HG02870 (cell line): ENCODE results near the gene PGA5.
"Not testable (repeated sequence)": the region's sequence is repeated elsewhere in the genome, so short reads cannot be mapped to it uniquely, and the experiment has no call there.

ENCODE experiments used
- ATAC-seq: cut with Tn5 transposase; IDR thresholded peaks from one replicate; pipeline ENCODE4 v1.9.1; 2021; ENCODE audit warnings: mild to moderate bottlenecking, moderate library complexity; ENCODE audit not compliant: unreplicated experiment

Gene PGA5

DNA sequence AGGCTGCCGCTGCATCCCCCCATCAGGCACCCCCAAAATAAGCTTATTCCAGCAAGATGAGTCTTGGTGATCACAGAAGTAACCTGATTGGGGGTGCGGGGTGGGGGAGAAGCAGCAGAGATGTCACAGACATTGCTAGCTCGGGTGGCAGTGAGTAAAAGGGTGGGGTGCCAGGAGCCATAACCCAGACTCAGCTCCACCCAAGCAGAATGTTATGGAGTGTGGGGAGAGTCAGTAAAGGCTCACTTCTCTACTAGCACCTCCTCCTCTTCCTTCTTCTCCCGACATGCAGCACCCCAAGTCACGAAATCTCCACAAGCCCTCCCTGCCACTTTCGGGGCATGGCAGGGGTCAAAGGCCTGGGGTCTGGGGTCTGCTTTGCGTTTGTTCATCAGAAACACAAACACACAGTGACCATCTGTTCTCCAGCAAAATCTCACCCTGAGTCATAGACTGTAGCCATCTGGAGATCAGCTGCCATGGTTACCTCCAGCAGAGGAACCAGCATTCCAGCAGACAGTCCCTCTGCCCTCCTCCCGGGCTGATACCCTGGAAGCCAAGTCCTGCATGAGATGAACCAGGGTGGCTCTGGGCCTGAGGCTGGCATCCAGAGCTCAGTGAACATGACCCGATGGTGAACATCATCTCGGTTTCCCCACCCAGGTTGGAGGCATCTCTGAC is 14.4 kb upstream of the PGA5 start:
- not testable (repeated sequence) for ATAC-seq

DNA sequence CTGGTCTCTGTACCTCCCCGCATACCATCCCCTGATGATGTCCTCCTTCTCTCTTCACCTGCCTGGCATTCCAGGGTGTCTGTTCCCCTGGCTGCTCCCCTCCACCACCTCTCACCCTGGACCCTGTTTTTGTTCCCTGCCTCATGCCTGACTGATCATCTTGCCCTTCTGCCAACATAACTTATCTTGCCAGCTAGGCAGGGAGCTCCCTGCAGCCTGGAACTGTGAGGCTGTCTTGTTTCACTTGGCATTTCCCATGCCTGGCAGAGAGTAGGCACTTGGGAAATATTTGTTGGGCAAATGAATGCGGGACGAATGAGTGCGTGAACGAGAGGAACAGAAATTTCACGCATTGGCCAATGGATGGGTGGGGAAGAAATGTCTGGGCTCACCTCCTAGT is 11.5 kb upstream of the PGA5 start:
- not testable (repeated sequence) for ATAC-seq

DNA sequence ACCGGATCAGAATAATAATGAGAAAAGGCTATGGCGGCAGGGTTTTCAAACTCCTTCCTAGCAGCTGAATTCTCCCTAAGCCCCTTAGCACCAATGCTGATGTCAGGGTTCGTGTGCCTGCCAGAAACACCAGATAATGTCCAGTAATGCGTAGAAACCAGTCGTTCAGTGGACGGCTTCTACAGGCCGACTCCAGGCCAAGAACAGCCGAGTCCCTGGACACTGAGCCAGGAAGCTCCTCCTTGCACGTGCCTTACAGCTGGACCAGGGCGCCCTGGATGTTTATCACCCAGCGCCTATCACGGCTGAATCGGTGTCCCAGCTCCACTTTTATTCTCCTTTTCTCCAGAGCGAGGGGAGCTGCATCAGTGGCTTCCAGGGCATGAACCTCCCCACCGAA is 9.9 kb upstream of the PGA5 start:
- not testable (repeated sequence) for ATAC-seq

GRCh38 chr11:61231585-61231984 is 9.4 kb upstream of the PGA5 start:
- ATAC-seq, result not testable (repeated sequence)

DNA sequence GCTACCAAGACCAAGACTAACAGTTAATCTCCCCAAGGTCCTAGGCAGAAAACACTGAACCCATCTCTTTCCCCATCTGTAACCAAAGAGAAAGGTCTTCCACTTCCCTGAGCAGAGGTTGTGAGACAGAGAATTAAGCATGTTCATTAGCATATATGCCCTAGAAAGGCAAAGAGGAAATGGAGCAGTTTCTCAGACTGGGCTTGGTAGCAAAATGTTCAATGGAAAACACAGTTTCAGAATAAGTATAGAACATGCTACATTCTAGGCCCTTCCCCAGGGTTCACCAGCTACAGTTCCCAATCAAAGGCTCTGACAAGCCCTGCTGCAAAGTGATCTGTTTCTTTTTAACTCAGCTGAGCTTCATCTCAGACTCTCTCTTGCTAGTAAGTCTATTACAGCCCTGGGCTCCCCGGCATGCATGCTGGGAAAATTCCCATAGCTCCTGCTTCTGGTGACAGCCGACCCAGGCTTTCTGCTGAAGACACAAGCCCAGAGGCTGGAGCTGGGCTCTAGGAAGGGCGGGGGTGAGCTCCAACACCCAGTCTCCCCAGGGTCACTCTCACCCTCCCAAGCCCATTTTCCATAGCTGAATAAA is 8.3 kb upstream of the PGA5 start:
- not testable (repeated sequence) for ATAC-seq

DNA sequence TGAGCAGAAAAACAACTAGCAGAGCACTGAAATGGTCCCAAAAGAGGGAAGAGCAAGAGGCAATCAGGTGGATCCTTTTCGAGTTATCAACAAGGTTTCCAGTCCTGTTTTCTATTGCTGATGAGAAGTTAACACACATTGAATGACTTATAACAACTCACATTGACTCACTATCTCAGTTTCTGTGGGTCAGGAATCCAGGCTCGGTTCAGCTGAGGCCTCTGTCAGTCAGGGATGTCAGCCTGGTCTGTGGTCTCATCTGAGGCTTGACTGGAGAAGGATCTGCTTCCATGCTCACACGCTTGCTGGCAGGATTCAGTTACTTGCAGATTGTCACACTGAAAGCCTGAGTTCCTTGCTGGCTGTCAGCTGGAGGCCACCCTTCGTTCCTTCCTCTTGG is 3.8 kb upstream of the PGA5 start:
- not testable (repeated sequence) for ATAC-seq

DNA sequence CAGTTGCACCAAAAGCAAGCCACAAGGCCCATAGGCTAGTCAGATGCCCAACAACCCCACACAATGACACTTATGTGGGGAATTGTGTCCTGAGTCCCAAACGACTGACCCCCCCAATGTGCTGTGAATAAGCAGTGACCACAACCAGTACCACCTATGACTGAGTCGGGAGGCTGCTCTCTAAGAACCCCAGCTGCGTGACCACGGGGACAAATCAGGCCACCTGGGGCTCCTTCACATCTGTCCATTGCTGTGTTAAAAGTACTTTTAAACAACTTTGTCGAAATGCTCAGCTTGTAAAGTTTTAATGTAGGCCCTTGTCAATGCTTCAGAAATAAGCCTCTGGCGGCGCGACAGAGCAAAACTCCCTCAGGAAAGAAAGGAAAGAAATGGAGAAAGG is 687 bp upstream of the PGA5 start:
- not testable (repeated sequence) for ATAC-seq

DNA sequence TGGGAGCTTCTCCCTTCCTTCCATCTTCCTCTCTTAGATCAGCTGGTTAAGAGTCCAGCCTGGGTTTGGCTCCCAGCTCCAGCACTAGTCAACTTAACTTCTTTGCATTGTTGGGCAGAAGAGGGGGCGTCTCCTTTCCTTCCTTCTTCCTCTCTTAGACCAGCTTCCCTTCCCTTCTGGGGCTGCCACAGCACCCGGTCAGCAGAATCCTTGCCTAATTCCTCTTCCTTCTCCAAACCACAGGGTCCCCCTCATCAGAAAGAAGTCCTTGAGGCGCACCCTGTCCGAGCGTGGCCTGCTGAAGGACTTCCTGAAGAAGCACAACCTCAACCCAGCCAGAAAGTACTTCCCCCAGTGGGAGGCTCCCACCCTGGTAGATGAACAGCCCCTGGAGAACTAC is 551 bp downstream of the PGA5 start:
- not testable (repeated sequence) for ATAC-seq

DNA sequence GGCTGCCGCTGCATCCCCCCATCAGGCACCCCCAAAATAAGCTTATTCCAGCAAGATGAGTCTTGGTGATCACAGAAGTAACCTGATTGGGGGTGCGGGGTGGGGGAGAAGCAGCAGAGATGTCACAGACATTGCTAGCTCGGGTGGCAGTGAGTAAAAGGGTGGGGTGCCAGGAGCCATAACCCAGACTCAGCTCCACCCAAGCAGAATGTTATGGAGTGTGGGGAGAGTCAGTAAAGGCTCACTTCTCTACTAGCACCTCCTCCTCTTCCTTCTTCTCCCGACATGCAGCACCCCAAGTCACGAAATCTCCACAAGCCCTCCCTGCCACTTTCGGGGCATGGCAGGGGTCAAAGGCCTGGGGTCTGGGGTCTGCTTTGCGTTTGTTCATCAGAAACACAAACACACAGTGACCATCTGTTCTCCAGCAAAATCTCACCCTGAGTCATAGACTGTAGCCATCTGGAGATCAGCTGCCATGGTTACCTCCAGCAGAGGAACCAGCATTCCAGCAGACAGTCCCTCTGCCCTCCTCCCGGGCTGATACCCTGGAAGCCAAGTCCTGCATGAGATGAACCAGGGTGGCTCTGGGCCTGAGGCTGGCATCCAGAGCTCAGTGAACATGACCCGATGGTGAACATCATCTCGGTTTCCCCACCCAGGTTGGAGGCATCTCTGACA is 4.4 kb downstream of the PGA5 start:
- ATAC-seq, result not testable (repeated sequence)

GRCh38 chr11:61248071-61248470 is 7.1 kb downstream of the PGA5 start:
- not testable (repeated sequence) for ATAC-seq

DNA sequence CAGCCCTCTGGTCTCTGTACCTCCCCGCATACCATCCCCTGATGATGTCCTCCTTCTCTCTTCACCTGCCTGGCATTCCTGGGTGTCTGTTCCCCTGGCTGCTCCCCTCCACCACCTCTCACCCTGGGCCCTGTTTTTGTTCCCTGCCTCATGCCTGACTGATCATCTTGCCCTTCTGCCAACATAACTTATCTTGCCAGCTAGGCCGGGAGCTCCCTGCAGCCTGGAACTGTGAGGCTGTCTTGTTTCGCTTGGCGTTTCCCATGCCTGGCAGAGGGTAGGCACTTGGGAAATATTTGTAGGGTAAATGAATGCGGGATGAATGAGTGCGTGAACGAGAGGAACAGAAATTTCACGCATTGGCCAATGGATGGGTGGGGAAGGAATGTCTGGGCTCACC is 8.2 kb downstream of the PGA5 start:
- not testable (repeated sequence) for ATAC-seq

- ATAC-seq, result not testable (repeated sequence)
Observed at GRCh38 chr11:61250796-61251765, 10.1 kb downstream of the PGA5 start.

DNA sequence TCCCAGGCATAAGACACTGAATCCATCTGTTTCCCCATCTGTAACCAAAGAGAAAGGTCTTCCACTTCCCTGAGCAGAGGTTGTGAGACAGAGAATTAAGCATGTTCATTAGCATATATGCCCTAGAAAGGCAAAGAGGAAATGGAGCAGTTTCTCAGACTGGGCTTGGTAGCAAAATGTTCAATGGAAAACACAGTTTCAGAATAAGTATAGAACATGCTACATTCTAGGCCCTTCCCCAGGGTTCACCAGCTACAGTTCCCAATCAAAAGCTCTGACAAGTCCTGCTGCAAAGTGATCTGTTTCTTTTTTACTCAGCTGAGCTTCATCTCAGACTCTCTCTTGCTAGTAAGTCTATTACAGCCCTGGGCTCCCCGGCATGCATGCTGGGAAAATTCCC is 11.4 kb downstream of the PGA5 start:
- ATAC-seq, result peak; percentile 46

GRCh38 chr11:61254403-61255025 is 13.5 kb downstream of the PGA5 start:
- peak; percentile 74 for ATAC-seq

GRCh38 chr11:61256710-61257482 is 15.9 kb downstream of the PGA5 start:
- ATAC-seq, result no peak

GRCh38 chr11:61258546-61258945 is 17.6 kb downstream of the PGA5 start:
- ATAC-seq, result no peak

DNA sequence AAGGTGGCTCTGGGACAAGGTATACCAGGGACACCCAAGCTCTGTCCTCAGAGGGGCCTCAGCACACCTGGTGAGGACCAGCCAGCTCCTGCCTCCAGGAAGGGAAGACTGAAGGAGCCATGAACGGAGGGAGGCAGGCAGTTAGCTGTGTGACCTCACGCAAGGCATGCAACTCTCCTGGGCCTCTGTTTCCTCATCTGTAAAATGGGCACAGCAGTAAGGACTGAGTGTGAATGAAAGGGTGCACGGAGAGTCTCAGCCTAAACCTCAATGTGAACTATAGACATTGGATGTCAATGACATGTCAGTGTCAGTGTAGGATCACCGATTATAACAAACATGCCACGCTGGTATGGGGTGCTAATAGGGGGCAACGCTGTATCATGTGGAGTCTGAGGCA is 18.4 kb downstream of the PGA5 start:
- no peak for ATAC-seq

- ATAC-seq, result no peak
Observed at GRCh38 chr11:61264371-61264770, 23.4 kb downstream of the PGA5 start.

- ATAC-seq, result no peak
Observed at GRCh38 chr11:61264795-61265194, 23.8 kb downstream of the PGA5 start.

DNA sequence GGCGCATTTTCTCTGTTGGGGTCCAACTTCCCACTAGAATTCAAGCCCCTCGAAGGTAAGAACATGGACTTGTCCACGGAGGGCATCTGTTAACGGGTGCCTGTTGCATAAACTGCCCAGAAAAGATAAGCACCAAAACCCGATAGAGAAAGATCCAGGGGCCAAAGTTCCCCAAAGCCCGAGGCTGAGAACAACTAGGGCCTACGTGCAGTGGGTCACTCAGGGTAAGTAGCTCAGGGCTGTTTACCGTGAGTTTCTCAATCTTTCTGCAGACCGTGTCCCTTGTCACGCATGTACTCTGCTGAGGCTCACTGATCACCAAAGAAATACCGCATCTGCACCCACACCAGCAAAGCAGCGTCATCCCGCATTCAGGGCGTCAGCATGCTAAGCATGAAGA is 24.4 kb downstream of the PGA5 start:
- no peak for ATAC-seq
